ENCODE results near the gene AREG.
"Not testable (repeated sequence)": the region's sequence is repeated elsewhere in the genome, so short reads cannot be mapped to it uniquely, and the experiment has no call there.

AREG gene, protein sequence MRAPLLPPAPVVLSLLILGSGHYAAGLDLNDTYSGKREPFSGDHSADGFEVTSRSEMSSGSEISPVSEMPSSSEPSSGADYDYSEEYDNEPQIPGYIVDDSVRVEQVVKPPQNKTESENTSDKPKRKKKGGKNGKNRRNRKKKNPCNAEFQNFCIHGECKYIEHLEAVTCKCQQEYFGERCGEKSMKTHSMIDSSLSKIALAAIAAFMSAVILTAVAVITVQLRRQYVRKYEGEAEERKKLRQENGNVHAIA

DNA sequence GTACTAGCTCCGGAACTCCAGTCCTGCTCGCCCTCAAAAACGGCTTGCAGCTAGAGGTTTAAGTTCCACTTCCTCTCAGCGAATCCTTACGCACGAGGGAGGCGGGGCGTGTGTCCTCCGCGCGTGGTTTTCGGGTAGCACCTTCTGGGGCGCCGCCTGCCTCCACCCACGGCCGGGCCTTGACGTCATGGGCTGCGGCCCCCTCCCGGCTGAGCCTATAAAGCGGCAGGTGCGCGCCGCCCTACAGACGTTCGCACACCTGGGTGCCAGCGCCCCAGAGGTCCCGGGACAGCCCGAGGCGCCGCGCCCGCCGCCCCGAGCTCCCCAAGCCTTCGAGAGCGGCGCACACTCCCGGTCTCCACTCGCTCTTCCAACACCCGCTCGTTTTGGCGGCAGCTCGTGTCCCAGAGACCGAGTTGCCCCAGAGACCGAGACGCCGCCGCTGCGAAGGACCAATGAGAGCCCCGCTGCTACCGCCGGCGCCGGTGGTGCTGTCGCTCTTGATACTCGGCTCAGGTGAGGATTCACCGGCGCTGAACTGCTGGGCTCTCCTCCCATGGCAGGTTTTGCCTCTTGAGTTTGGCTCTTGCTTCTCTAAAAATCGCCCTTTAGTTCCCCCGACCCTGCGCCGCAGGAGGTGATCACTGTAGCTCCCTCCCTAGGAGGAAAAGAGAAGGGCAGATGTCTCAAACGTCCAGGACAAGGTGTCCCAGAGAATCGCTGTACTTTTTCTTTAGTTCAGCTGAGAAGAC lies at the start of gene AREG:
AREG (plus strand) TSS at position 246 of the 752 bp plus-strand sequence; CDS start at position 456, 210 bp downstream.
- DNase-seq = peak; percentile 92

DNA sequence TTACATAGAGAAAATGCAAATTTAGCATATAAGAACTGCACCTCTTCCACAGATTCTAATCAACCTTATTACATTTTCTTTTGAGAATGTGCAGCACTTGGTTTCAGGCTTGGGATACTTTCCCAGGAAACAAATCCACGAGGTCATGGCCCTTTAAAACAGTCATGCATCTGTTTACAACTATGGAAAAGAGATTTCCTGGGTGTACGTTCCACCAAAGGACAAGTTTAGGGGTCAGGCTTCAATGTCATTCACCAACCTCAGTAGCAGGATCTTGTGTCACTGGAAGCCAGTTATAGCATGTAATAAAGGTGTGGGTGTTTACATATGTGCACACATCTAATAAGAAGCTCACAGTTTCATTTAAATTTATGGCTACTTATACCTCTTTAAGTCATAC lies 49.3 kb upstream of the AREG start:
- no peak for DNase-seq

DNA sequence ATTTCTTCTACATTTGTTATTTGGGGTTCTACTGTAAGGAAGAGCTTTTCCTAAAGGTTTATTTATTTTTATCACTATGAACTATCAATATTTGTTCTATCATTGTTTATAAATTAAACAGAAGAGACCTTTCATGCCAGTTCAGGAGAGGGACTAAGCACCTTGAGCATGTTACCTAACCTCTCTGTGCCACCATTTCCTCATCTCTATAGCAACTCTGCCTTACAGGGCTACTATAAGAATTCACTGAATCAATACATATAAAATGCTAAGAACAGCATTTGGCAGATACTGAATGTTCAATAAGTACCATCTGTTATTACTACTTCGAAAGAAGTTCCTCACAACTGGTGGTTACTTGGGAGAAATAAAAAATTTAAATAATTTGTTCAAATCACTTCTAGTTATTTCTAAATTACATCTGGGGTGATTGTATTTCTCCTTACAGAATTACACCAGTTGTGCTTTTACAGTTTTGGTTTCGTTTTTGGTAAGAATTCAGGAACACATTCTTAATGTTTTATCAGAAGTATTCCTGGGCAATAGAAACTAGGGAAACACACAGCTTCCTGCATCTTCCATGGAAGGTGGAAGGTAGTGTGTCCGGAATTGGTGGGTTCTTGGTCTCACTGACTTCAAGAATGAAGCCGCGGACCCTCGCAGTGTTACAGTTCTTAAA lies 47.0 kb upstream of the AREG start:
- DNase-seq = no peak

DNA sequence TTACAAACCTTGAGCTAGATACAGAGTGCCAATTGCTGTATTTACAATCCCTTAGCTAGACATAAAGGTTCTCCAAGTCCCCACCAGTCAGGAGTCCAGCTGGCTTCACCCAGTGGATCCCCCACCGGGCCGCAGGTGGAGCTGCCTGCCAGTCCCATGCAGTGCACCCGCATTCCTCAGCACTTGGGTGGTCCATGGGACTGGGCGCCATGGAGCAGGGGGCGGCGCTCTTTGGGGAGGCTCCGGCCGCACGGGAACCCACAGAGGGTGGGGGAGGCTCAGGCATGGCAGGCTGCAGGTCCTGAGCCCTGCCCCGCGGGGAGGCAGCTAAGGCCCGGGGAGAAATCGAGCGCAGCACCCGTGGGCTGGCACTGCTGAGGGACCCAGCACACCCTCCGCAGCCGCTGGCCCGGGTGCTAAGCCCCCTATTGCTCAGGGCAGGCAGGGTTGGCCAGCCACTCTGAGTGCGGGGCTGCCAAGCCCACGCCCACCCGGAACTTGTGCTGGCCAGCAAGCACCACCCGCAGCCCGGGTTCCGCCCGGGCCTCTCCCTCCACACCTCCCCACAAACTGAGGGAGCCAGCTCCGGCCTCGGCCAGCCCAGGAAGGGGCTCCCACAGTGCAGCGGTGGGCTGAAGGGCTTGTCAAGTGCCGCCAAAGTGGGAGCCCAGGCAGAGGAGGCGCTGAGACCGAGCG lies 45.9 kb upstream of the AREG start:
- not testable (repeated sequence) for DNase-seq

DNA sequence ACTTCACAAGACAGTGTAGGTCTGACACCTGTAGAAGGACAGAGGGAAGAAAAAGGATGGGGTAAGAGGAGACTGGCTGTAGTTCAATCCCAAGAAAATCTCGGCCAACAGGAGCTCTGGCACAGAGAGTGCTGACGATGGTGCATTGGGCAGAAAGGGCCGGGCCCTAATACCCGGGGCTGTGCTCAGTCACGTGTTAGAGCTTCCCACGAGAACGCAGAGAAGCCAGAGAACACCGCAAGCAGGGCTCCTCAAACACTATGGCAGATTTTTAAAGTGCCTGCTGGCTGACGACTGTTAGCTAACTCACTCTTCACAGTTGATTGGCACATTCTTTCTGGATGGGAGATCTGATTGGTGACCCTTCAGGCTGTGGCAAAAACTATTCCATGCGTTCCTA lies 44.5 kb upstream of the AREG start:
- no peak for DNase-seq

DNA sequence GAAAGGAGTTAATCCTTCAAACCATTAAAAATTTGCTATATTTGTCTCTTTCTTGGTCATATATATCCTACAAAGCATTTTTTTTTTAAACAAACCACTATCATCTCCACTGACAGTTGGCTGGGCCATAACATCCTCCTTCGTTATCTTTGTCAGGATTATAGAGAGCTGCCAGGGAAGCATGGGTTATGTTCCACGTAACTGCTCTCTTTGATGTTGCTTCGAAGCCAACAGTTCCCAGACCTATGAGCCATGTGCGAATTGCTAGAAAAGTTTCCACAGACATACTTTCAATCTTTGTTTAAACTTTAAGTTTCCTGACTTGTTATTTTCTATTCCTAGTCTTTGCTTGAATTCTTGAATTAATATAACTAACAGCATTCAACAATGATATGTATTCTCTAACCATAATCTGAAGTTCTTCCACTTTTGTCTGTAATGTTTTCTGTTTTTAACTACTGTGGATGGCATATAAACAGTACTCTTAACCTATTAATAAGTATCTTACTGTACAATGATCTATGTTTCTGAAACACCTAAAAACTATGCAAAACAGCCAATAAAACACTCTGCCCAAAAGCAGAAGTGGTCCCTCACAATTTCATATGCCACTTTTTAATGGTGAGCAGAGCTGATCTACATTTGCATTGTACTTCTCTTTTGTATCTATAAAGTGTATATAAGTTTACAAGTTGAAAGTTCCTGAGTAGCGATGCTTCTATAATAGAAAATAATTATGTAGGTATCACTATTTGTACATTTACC lies 42.1 kb upstream of the AREG start:
- no peak for DNase-seq

DNA sequence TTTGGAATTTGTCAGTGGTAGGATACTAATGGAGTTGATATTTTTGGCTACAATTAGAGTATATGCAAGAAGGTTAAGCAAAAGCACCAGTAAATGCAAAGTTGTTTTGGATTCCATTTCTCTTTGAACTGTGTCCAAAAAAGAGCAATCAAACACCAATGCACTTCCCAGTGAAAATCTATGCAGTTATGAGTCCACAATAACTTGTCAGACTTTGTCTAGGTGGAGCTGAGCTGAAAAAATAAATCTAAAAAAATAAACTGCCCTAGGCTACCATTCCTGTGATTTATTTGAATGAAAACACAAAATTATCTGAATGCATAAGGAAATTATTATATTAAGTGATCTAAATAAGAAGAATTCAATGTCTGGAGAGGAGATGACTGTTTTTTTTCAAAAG lies 37.0 kb upstream of the AREG start:
- no peak for DNase-seq

GRCh38 chr4:74408639-74409038 lies 36.3 kb upstream of the AREG start:
- no peak for DNase-seq

GRCh38 chr4:74410272-74410671 lies 34.7 kb upstream of the AREG start:
- DNase-seq = no peak

GRCh38 chr4:74412225-74412624 lies 32.7 kb upstream of the AREG start:
- DNase-seq = no peak

DNA sequence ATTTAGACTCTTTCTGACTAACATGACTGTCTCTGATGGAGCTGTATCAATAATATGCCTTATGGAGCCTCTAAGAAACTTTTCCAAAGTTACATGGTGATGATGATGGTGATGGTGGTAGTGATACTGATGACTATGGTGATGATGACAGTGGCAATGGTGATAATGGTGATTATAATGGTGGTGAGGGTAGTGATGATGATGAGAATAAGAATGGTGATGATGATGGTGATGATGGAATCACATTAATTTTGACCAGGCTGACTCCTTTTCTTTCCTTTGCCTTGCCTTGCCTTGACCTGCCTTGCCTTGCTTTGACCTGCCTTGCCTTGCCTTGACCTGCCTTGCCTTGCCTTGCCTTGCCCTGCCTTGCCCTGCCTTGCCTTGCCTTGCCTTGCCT lies 31.7 kb upstream of the AREG start:
- no peak for DNase-seq

- no peak for DNase-seq
These were observed 30.7 kb upstream of the AREG start for GRCh38 chr4:74414149-74414809.

- no peak for DNase-seq
These were observed 29.2 kb upstream of the AREG start for GRCh38 chr4:74415602-74416300.

GRCh38 chr4:74418063-74418670 lies 26.8 kb upstream of the AREG start:
- DNase-seq = no peak

GRCh38 chr4:74420863-74421262 lies 24.1 kb upstream of the AREG start:
- no peak for DNase-seq

DNA sequence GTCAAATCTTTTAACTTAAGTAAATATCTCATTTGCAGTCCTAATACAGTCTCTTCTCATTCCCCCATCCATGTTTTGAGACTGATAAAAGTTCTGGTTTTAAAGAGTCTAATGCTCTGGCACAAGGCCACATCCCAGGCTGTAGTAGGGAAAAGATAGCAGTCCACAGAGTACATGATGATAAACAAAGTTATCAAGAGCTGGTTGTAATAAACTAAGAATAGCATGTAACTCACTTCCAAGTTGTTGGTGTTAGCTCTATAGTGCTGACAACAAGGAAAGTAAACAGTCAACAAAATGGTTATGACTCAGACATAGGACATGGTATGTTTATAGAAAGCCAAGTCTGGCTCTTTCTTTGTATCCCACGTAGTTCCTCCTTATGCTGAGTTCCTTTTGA lies 21.8 kb upstream of the AREG start:
- no peak for DNase-seq

- no peak for DNase-seq
These were observed 20.8 kb upstream of the AREG start for GRCh38 chr4:74424111-74424510.

DNA sequence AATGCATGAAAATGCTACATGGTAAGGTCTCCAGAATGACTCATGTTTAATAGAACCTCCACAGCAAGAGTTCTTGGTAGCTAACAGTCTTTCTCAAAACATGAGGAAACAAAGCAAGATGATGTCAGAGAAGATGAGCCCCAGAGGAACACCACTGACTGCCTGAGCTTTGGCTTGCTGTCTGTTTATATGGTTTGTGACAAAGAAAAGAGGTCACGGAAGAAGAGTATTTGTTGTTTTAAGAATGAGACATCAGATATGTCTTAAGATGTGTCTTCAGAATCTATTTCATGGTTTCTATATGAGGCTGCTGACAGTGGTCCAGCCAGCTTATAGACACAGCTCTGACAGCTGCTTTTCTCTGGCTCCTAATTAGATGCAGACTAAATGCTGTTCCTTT lies 18.8 kb upstream of the AREG start:
- DNase-seq = no peak

DNA sequence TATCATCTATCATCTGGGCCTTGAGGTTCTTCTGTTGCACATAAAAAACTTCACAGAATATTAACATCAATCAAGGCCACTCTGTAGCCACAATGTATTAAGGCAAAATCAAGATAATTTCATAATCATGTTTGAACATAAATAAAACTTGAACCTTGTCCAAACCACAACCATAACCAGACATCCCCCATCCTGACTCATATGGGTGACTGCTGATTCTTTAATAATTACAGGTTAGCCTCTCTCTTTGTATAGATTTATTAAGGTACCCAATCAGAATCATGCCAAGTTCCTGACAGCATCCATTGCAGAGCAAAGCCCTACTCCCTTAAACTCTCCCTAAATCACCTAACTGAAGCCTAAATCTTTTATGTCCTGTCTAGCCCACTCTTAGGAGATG lies 16.7 kb upstream of the AREG start:
- no peak for DNase-seq

DNA sequence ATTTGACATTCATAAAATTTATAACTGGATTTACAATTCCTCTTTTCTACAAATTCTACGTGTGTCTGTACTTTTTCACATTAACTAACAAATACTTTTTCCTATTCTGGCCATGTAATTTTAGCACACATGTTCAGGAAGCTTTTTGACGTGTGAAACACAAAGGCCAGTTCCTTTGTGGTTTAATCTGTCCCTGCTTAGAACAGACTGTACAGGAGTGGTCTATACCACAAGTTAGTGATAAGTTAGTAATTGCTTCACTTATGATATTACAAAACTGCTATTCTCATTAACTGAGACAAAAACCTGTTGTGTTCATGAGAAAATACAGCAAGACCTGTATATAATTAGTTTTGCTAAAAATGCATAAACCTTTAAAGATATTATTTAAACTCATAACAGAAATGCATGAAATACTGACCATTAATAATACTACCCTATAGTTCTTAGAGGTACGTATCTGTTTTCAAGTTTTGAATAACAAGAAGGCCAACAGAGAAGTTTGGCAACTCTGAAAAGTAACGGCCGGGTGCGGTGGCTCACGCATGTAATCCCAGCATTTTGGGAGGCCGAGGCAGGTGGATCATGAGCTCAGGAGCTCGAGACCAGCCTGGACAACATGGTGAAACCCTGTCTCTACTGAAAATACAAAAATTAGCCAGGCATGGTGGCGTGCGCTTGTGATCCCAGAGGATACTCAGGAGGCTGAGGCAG lies 13.7 kb upstream of the AREG start:
- DNase-seq = no peak
